ENCODE data around the gene C4B.
"Not testable (repeated sequence)": the region's sequence is repeated elsewhere in the genome, so short reads cannot be mapped to it uniquely, and the experiment has no call there.

Gene C4B

GRCh38 chr6:31981744-31982143, 32.9 kb upstream of the C4B start, which contains the start of gene C4A:
TSS of gene C4A (plus strand) at chr6:31982057. CDS start at chr6:31982108, 51 bp downstream.
- DNase-seq = not testable (repeated sequence)

GRCh38 chr6:31989363-31989762, 25.2 kb upstream of the C4B start:
- not testable (repeated sequence) for DNase-seq

GRCh38 chr6:31994421-31994820, 20.2 kb upstream of the C4B start:
- not testable (repeated sequence) for DNase-seq

GRCh38 chr6:31996385-31996784, 18.2 kb upstream of the C4B start:
- DNase-seq = not testable (repeated sequence)

GRCh38 chr6:32002546-32003268, 11.9 kb upstream of the C4B start:
- DNase-seq = not testable (repeated sequence)

GRCh38 chr6:32003301-32003700, 11.3 kb upstream of the C4B start:
- not testable (repeated sequence) for DNase-seq

GRCh38 chr6:32004393-32004792, 10.2 kb upstream of the C4B start:
- not testable (repeated sequence) for DNase-seq

- not testable (repeated sequence) for DNase-seq
These were observed 9.6 kb upstream of the C4B start for GRCh38 chr6:32004864-32005537.

- not testable (repeated sequence) for DNase-seq
These were observed 9.1 kb upstream of the C4B start for GRCh38 chr6:32005538-32005880.

GRCh38 chr6:32005991-32006529, 8.5 kb upstream of the C4B start:
- not testable (repeated sequence) for DNase-seq

GRCh38 chr6:32007086-32007485, 7.5 kb upstream of the C4B start:
- not testable (repeated sequence) for DNase-seq

GRCh38 chr6:32008037-32008436, 6.6 kb upstream of the C4B start:
- DNase-seq = not testable (repeated sequence)

GRCh38 chr6:32008616-32009015, 6.0 kb upstream of the C4B start:
- not testable (repeated sequence) for DNase-seq

GRCh38 chr6:32009537-32009936, 5.1 kb upstream of the C4B start:
- DNase-seq = not testable (repeated sequence)

- DNase-seq = not testable (repeated sequence)
These were observed 3.6 kb upstream of the C4B start for GRCh38 chr6:32010856-32011530.

- not testable (repeated sequence) for DNase-seq
These were observed 1.5 kb upstream of the C4B start for GRCh38 chr6:32012941-32013617.

- not testable (repeated sequence) for DNase-seq
These were observed 857 bp upstream of the C4B start for GRCh38 chr6:32013738-32014137.

- not testable (repeated sequence) for DNase-seq
These were observed 7.5 kb downstream of the C4B start for GRCh38 chr6:32022100-32022499.

GRCh38 chr6:32028631-32029030, 14.0 kb downstream of the C4B start:
- DNase-seq = not testable (repeated sequence)

- DNase-seq = not testable (repeated sequence)
These were observed 15.0 kb downstream of the C4B start for GRCh38 chr6:32029553-32029952.

- not testable (repeated sequence) for DNase-seq
These were observed 20.9 kb downstream of the C4B start for GRCh38 chr6:32035283-32036013.

GRCh38 chr6:32037136-32037535, 22.5 kb downstream of the C4B start:
- DNase-seq = not testable (repeated sequence)

All from inflammatory macrophage treated with lipopolysaccharide for 4 hours (primary cell).